HUDEP-2 (cell line): ENCODE measurements around the gene PLAAT4.
A peak's percentile ranks its signal among the peaks of the same experiment; 100 is the strongest.
"Not testable (repeated sequence)": the region's sequence is repeated elsewhere in the genome, so short reads cannot be mapped to it uniquely, and the experiment has no call there.

Experiments
- DNase-seq, 76 experiments: peaks; one replicate each; lab custom pipeline; 2025; ENCODE audit not compliant: unreplicated experiment in 76 of 76; lab: John Stamatoyannopoulos, UW

Gene PLAAT4

GRCh38 chr11:63537293-63538101 is 889 bp downstream of the PLAAT4 start:
- no peak for DNase-seq

DNA sequence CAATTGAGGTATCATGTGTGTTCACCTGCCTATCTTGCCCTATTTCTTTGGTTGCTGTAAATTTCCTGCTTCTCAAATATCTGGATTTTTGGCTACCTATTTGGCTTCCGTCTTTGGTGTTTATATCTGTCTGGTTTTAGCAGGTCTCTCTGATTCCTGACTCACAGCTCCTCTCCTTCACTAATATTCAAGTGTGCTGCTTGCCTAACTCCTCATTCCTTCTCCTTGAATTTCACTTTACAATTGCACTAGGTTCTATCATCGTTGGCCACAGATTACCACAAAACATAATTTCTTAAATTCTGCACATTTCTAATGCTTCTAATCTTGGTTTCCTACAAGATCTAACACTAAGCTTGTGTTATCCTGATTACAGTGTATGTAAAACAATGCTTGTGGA is 5.9 kb downstream of the PLAAT4 start:
- DNase-seq, result not testable (repeated sequence)

- DNase-seq, result no peak
These were observed 7.1 kb downstream of the PLAAT4 start for GRCh38 chr11:63543711-63544110.

DNA sequence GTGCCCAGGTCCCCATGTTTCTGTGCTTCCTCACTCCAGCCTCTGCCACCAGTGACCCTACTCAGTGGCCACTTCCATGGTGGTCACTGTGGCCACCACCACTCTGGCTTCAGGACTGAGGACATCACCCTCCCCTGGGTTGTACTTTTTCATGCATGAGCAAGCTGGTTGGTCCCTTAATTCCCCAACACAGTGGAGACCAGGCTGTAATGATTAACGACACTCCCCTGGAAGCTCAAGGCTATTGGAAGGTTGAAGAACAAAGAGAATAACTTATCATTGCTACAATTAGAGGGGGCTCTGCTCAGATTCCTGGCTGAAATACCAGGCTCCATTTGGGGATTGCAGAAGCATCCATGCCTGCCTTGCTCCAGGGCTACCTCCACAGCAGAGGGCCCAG is 10.5 kb downstream of the PLAAT4 start:
- no peak for DNase-seq

DNA sequence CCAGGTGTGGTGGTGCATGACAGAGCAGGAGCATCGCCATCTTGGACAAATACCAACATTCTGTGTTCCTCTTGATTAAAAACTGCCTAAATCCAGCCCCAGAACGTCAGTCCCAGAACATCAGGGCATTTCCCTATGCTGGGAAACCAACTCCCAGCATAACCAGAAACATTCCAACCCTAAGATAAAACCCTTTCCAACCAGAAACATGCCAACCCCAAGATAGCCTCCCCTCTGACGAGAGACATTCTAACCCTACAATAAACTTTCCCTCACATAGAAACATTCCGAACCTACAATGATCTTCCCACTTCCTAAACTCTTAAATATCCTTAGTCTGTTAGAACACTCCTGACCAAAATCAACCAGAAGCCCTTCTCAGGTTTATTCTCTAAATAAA is 11.6 kb downstream of the PLAAT4 start:
- no peak for DNase-seq

DNA sequence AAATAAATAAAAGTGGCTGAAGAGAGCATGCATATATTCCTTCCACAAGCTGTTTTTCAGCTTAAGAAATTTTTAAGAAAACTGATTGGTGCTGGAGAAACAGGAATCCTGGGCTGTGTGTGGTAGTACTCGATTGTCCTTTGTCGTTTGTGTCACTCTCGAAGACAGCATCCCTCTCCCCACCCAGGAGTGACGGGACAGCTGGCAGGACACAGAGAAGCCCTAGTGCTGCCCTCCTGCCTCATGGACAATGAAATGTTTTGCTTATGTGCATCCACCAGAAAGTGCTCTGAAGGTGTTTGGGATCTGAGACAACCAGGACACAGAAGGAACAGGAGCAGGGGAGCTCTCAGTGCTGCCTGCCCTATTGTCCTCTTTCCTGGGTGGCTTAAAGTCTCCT is 12.8 kb downstream of the PLAAT4 start:
- no peak for DNase-seq

DNA sequence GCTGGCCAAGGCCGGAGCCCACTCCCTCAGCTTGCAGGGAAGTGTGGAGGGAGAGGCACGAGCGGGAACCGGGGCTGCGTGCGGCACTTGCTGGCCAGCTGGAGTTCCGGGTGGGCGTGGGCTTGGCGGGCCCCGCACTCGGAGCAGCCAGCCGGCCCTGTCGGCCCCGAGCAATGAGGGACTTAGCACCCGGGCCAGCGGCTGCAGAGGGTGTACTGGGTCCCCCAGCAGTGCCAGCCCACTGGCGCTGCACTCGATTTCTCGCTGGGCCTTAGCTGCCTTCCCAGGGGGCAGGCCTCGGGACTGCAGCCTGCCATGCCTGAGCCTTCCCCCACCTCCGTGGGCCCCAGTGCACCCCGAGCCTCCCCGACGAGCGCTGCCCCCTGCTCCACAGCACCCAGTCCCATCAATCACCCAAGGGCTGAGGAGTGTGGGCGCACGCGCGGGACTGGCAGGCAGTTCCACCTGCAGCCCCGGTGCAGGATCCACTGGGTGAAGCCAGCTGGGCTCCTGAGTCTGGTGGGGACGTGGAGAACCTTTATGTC is 13.6 kb downstream of the PLAAT4 start:
- DNase-seq, result not testable (repeated sequence)

- DNase-seq, result no peak
These were observed 14.7 kb downstream of the PLAAT4 start for GRCh38 chr11:63551091-63551888.

- no peak for DNase-seq
These were observed 15.3 kb downstream of the PLAAT4 start for GRCh38 chr11:63551889-63552266.

GRCh38 chr11:63552921-63553320 is 16.3 kb downstream of the PLAAT4 start:
- no peak for DNase-seq

DNA sequence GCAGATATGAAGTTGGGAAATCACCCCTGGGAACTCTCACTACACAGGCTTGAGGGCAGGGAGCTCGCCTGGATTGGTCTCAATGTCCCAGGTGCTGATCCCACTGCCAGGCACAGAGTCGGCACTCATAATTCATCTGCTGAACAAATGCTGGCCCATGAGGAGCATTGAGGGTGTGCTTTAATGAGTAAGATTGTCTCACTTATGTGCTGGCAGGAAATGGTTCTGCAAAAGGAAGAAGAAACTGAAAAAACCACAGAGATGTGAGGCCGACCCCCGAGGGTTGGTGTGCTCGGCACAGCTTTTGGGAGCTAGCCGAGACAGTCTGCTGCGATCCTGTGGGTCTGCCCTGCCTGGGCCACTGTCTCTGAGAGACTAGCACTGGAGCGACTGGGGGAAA is 17.2 kb downstream of the PLAAT4 start:
- DNase-seq, result no peak

DNA sequence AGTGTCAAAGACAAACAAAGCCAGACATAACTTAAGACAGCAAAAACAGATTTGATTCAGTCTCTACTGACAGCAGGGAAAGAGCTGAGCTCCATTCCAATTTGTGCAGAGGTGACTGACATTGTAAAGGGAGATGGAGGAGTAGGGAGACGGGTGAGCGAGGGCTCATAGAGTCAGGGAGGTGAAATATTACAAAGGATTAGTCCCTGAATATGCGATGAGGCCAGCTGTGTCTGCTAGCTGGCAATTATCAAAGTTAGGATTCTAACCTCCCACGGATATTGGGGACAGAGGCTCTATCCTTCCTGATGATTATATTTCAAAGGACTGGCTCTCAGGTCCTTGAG is 18.2 kb downstream of the PLAAT4 start:
- DNase-seq, result no peak

DNA sequence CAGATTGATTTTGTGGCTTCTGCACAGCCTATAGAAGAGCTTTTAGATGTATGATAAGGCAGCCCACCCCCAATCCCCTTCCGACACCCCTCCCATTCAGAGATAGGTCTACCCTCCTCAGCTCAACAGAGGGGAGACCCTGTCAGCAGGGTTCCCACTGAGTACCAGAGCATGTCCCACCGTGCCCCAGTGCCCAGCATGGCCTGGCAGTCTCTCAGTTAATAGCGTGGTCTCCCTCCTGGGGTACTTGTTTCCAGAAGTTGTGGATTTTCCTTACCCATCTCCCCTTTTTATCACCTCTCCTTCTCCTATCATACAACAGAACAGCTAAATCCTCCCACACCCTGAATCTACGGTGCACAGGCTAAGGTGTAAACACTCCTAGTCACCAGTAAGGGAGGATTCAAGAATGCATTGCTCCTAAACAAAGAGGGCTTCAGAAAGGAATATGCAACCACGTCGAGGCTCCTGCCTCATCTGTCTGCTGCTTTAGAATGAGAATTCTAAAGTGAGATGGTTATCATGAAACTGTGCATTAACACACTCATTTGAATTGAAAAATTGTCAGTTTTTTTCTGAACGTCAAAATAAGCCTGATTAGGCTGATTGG is 19.9 kb downstream of the PLAAT4 start:
- DNase-seq, result no peak

GRCh38 chr11:63557570-63557969 is 21.0 kb downstream of the PLAAT4 start:
- no peak for DNase-seq

DNA sequence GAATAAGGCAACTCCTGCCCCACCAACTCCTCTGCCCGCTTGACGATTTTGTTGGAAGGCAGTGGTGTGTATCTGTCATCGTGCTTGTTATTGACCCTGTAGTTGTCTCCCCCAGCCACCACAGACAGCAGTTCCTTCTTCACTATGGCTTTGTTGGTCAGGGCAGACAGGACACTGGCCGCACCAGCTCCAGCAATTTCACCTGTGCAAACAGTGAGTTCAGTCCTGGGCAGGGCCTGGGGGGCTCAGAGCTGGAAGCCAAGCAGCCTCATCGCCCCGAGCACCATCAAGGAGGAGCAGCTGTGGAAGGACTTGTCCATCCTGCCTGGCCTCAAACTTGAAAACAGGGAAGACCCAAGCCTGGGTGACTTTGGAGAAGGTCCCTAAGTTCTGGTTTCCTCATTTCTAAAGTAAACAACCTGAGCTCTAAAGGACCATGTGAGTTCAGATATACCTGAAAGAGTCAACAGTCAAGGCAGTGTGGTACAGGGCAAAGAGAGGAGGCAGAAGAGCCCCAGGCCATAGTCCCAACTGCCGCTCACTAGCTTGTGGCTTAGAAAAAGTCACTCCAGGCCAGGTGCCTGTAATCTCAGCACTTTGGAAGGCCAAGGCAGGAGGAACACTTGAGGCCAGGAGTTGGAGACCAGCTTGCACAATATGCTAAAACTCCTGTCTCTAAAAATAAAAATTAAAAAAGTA is 22.0 kb downstream of the PLAAT4 start:
- DNase-seq, result no peak

- peak in 55 of 76 experiments; percentile 5 to 76 (median 41) for DNase-seq
These were observed 24.0 kb downstream of the PLAAT4 start for GRCh38 chr11:63560506-63561180.

- DNase-seq, result no peak
These were observed 26.8 kb downstream of the PLAAT4 start, which contains the start of gene PLAAT2 for GRCh38 chr11:63563201-63564055. PLAAT2 (minus strand) TSS chr11:63563379; CDS start chr11:63563324, 55 bp downstream.

- no peak for DNase-seq
These were observed 27.6 kb downstream of the PLAAT4 start for GRCh38 chr11:63564056-63564774.
